H1 (cell line): ENCODE measurements around the gene FSCB.

Experiments
- ATF2 ChIP-seq: IDR thresholded peaks from 2 replicates; pipeline ENCODE4 v1.6.1; 2012; ENCODE audit warnings: low read length, inconsistent platforms
- CEBPB ChIP-seq: IDR thresholded peaks from 2 replicates; pipeline ENCODE4 v1.6.1; 2012; ENCODE audit warnings: low read depth, low read length
- POLR2A ChIP-seq, 2 experiments: IDR thresholded peaks; 1 replicate in 1 of 2; 2 replicates in 1 of 2; pipeline ENCODE4 v1.6.1; 2011; ENCODE audit warnings: low read depth in 2 of 2, low read length in 2 of 2, mild to moderate bottlenecking in 2 of 2; ENCODE audit errors: control extremely low read depth in 1 of 2
- RAD21 ChIP-seq, 2 experiments: IDR thresholded peaks in 1 of 2; conservative IDR thresholded peaks in 1 of 2; 2 replicates each; pipeline ENCODE4 v1.6.1; 2011; ENCODE audit warnings: low read depth in 2 of 2, low read length in 2 of 2, improper control_type of control experiment in 1 of 2, inconsistent platforms in 1 of 2, mild to moderate bottlenecking in 1 of 2, moderate library complexity in 1 of 2
- USF2 ChIP-seq: IDR thresholded peaks from 2 replicates; pipeline ENCODE4 v1.6.1; 2011; ENCODE audit warnings: low read length, improper control_type of control experiment
- TF ChIP-seq, protein P1 (sequence below), 3 experiments: IDR thresholded peaks; 1 replicate in 2 of 3; 2 replicates in 1 of 3; pipeline versions ENCODE4 v1.5.1 to v1.6.1; 2011; ENCODE audit warnings: low read length in 3 of 3, mild to moderate bottlenecking in 3 of 3, inconsistent platforms in 2 of 3, low read depth in 1 of 3, moderate library complexity in 1 of 3; ENCODE audit not compliant: insufficient read depth in 1 of 3; ENCODE audit errors: control extremely low read depth in 1 of 3

DNA sequence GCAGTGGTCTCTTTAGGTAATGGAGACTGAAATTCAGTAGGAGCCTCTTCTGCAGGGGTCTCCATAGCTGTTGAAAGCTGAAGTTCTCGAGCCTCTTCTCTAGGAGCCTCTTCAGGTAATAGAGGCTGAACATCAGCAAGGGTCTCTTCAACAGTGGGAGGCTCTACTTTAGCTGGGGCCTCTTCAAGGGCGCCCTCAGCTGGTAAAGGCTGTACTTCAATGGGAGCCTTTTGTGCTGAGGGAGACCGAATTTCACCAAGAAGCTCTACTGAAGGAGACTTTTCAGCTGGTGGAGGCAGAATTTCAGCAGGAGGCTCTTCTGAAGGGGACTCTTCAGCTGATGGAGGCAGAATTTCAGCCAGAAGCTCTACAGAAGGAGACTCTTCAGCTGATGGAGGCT lies 1.5 kb downstream of the FSCB start:
- no peak for TF ChIP-seq POLR2A (IDR thresholded peaks at IDR 0.05; ENCODE audit: control extremely low read depth in 1 of 2, low read depth in 2 of 2, low read length in 2 of 2)
- TF ChIP-seq, protein P1, sequence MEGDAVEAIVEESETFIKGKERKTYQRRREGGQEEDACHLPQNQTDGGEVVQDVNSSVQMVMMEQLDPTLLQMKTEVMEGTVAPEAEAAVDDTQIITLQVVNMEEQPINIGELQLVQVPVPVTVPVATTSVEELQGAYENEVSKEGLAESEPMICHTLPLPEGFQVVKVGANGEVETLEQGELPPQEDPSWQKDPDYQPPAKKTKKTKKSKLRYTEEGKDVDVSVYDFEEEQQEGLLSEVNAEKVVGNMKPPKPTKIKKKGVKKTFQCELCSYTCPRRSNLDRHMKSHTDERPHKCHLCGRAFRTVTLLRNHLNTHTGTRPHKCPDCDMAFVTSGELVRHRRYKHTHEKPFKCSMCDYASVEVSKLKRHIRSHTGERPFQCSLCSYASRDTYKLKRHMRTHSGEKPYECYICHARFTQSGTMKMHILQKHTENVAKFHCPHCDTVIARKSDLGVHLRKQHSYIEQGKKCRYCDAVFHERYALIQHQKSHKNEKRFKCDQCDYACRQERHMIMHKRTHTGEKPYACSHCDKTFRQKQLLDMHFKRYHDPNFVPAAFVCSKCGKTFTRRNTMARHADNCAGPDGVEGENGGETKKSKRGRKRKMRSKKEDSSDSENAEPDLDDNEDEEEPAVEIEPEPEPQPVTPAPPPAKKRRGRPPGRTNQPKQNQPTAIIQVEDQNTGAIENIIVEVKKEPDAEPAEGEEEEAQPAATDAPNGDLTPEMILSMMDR (IDR thresholded peaks at IDR 0.05; ENCODE audit: control extremely low read depth in 1 of 3, insufficient read depth in 1 of 3, low read depth in 1 of 3, low read length in 3 of 3) = peak in 2 of 3 experiments; percentile 9 to 33; a peak in 2 of 4 replicates
- no peak for TF ChIP-seq CEBPB
- TF ChIP-seq RAD21 (IDR thresholded peaks at IDR 0.05 in 1 of 2, conservative IDR thresholded peaks at IDR 0.05 in 1 of 2; ENCODE audit: low read depth in 2 of 2, low read length in 2 of 2) = peak; percentile 28 to 55
- TF ChIP-seq ATF2 = no peak
- no peak for TF ChIP-seq USF2
